ENCODE measurements around the gene GRIPAP1. TPM values are rescaled to one million over a fixed set of nuclear protein-coding genes. Genes with fewer than 3 reads are reported as not detected.

GRIPAP1 gene
- 10 to 100 TPM; 30.0 to 43.7 (median 32.4) TPM for total RNA-seq

- WGBS, 2 donors, result 1 to 34% methylated on average over 27 to 38 of the region's 38 CpGs
- H3K4me3 ChIP-seq (ENCODE audit: low read depth, poor library complexity, severe bottlenecking), result peak within 1 kb of the TSS; percentile 52
- peak; percentile 56 to 90 for DNase-seq (ENCODE audit: low spot score in 2 of 2)
- intact Hi-C loops (cut with DNase I; ENCODE audit: low total_unique reads), result no loop called here
- no peak for TF ChIP-seq CTCF (IDR thresholded peaks at IDR 0.05)
- TF ChIP-seq POLR2A (IDR thresholded peaks at IDR 0.05), result no peak
These were observed at the start of gene GRIPAP1 for GRCh38 chrX:49002091-49002935. TSS of gene GRIPAP1 (minus strand) at chrX:49002264. CDS start at chrX:49002229, 35 bp downstream.

GRCh38 chrX:49043987-49044281 lies 41.9 kb upstream of the GRIPAP1 start:
- no peak for TF ChIP-seq CTCF (IDR thresholded peaks at IDR 0.05)
- TF ChIP-seq POLR2A (IDR thresholded peaks at IDR 0.05), result no peak
- DNase-seq (ENCODE audit: low spot score in 2 of 2), result no peak
- WGBS, 2 donors, result 10 to 43% methylated on average over 9 to 13 of the region's 13 CpGs
- intact Hi-C loops (cut with DNase I; ENCODE audit: low total_unique reads), result no loop called here
- H3K4me3 ChIP-seq (ENCODE audit: low read depth, poor library complexity, severe bottlenecking), result no peak overlapping the region

GRCh38 chrX:49043220-49043986 lies 41.3 kb upstream of the GRIPAP1 start, which contains the start of gene TFE3:
TSS of gene TFE3 (minus strand) at chrX:49043357. CDS start at chrX:49043226, 131 bp downstream.
- peak; percentile 99 for DNase-seq (ENCODE audit: low spot score in 2 of 2)
- intact Hi-C loops (cut with DNase I; ENCODE audit: low total_unique reads), result no loop called here
- TF ChIP-seq CTCF (IDR thresholded peaks at IDR 0.05), result peak in 1 of 3 donors; percentile 37
- TF ChIP-seq POLR2A (IDR thresholded peaks at IDR 0.05), result no peak
- H3K4me3 ChIP-seq (ENCODE audit: low read depth, poor library complexity, severe bottlenecking), result peak within 1 kb of the TSS; percentile 64
- WGBS, 2 donors, result 3 to 47% methylated on average over 7 to 49 of the region's 67 CpGs

- H3K4me3 ChIP-seq (ENCODE audit: low read depth, poor library complexity, severe bottlenecking), result peak overlapping the region; percentile 64
- intact Hi-C loops (cut with DNase I; ENCODE audit: low total_unique reads), result no loop called here
- TF ChIP-seq POLR2A (IDR thresholded peaks at IDR 0.05), result no peak
- TF ChIP-seq CTCF (IDR thresholded peaks at IDR 0.05), result no peak
- 0 to 61% methylated on average over 18 to 22 of the region's 29 CpGs for WGBS, 2 donors
- no peak for DNase-seq (ENCODE audit: low spot score in 2 of 2)
These were observed 40.6 kb upstream of the GRIPAP1 start for GRCh38 chrX:49042581-49043219.

GRCh38 chrX:49041744-49042580 lies 39.9 kb upstream of the GRIPAP1 start:
- 4 to 26% methylated on average over 9 to 10 of the region's 10 CpGs for WGBS, 2 donors
- peak overlapping the region; percentile 64 for H3K4me3 ChIP-seq (ENCODE audit: low read depth, poor library complexity, severe bottlenecking)
- intact Hi-C loops (cut with DNase I; ENCODE audit: low total_unique reads), result no loop called here
- no peak for TF ChIP-seq CTCF (IDR thresholded peaks at IDR 0.05)
- TF ChIP-seq POLR2A (IDR thresholded peaks at IDR 0.05), result no peak
- DNase-seq (ENCODE audit: low spot score in 2 of 2), result no peak

Measured in lower leg skin (tissue), 4 donors.